Measurements from ENCODE around the gene PDLIM1.

The PDLIM1 gene

DNA sequence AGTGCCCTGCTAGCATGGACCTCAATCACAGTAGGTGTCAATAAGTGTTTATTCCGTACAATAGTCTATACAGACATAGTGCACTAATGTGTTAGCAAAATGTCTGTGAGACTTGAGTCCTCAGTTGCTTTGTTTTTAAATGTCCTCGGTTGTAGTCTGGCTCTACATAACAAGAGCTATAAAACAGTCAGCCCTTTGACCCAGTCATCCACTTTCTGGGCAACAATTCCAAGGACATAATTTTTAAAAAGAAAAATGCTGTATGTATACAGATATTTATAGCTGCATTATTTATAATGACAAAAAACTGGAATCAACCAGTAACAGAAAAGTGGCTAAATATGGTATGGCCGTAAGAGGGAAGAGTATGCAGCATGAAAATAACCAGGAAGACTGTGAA, 2.8 kb upstream of the PDLIM1 start:
- ChIA-PET POLR2A (no interaction called here), CTCF (interaction anchor here (1.5 kb wide), 1 partner anchor 46 kb away, joined by 3 read pairs; no protein-coding TSS in a partner anchor)
- TF ChIP-seq, protein P1, sequence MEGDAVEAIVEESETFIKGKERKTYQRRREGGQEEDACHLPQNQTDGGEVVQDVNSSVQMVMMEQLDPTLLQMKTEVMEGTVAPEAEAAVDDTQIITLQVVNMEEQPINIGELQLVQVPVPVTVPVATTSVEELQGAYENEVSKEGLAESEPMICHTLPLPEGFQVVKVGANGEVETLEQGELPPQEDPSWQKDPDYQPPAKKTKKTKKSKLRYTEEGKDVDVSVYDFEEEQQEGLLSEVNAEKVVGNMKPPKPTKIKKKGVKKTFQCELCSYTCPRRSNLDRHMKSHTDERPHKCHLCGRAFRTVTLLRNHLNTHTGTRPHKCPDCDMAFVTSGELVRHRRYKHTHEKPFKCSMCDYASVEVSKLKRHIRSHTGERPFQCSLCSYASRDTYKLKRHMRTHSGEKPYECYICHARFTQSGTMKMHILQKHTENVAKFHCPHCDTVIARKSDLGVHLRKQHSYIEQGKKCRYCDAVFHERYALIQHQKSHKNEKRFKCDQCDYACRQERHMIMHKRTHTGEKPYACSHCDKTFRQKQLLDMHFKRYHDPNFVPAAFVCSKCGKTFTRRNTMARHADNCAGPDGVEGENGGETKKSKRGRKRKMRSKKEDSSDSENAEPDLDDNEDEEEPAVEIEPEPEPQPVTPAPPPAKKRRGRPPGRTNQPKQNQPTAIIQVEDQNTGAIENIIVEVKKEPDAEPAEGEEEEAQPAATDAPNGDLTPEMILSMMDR (IDR thresholded peaks at IDR 0.05; ENCODE audit: insufficient read depth, low read length, missing control alignments) = no peak
- no peak for DNase-seq (ENCODE audit: low read depth, low spot score)
- no peak overlapping the region for H3K4me3 ChIP-seq (ENCODE audit: low read depth, low read length)

DNA sequence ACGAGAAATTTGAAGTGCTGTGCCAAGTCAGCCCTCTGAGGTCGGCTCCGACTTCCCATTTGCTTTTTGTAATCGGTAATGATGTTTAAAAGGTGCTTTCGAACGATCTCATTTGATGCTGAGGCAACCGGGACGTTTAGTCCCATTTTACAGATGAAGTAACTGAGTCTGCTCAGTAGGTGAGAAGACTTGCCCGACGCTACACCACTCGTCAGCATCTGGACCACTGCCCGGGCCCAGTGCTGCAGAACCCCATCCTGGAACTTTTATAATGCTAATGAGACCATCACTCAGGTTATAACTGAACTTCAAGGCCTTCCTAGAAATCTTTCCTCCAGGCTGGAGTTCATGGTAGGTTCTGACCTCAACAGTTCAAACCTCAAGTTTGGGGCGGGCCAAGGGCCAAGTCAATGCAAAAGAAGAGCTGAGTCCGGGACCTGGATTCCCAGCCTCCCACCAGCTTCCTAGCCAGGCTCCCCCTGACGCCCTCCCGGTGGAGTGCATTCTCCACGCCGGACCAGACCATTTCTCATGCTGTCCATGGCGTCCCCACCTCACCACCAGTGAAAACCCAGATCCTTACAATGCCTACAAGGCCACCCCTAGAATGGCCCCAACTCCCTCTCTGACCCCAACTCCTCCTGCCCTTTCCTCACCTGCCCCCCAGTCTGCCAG, 699 bp upstream of the PDLIM1 start:
- no peak for DNase-seq (ENCODE audit: low read depth, low spot score)
- ChIA-PET POLR2A (interaction anchor here (1.1 kb wide), 2 partner anchors 12 to 16 kb away, joined by 3 to 4 read pairs; no protein-coding TSS in a partner anchor), CTCF (interaction anchor here (1.2 kb wide), 1 partner anchor 10 kb away, joined by 3 read pairs; no protein-coding TSS in a partner anchor)
- H3K4me3 ChIP-seq (ENCODE audit: low read depth, low read length) = peak overlapping the region; percentile 59
- TF ChIP-seq, protein P1 (IDR thresholded peaks at IDR 0.05; ENCODE audit: insufficient read depth, low read length, missing control alignments) = no peak

DNA sequence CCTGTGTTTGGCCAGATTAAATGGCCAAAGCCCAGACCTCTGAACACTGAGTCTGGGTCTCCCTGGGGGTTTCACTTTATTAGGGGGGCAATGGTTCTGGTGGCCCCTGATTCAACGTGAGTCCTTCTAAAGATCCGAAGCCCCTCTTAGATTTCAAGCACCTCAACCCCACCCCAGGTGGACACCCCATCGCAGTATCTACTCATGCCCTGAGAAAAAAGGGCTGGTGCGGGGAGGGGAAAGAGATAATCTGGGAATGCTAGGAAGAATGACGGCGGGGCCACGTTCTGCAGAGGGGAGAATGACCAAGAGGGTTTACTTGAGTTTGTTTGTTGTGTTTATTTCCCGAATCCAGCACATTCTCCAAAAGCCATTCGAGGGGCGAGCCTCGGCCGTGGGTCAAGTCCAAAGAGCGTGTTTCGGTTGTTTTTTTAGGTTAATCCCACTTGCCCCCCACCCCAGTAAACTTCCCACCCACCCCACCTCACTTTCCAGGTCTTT, 832 bp downstream of the PDLIM1 start:
- TF ChIP-seq, protein P1 (IDR thresholded peaks at IDR 0.05; ENCODE audit: insufficient read depth, low read length, missing control alignments) = no peak
- H3K4me3 ChIP-seq (ENCODE audit: low read depth, low read length) = peak overlapping the region; percentile 89
- DNase-seq (ENCODE audit: low read depth, low spot score) = no peak
- CTCF ChIA-PET = interaction anchor here (0.9 to 1.7 kb wide), 3 partner anchors 15 to 74 kb away, joined by 3 to 10 read pairs (median 3); no protein-coding TSS in a partner anchor
- POLR2A ChIA-PET = interaction anchor here (1.1 kb wide), 2 partner anchors 11 to 18 kb away, joined by 3 to 4 read pairs; no protein-coding TSS in a partner anchor

DNA sequence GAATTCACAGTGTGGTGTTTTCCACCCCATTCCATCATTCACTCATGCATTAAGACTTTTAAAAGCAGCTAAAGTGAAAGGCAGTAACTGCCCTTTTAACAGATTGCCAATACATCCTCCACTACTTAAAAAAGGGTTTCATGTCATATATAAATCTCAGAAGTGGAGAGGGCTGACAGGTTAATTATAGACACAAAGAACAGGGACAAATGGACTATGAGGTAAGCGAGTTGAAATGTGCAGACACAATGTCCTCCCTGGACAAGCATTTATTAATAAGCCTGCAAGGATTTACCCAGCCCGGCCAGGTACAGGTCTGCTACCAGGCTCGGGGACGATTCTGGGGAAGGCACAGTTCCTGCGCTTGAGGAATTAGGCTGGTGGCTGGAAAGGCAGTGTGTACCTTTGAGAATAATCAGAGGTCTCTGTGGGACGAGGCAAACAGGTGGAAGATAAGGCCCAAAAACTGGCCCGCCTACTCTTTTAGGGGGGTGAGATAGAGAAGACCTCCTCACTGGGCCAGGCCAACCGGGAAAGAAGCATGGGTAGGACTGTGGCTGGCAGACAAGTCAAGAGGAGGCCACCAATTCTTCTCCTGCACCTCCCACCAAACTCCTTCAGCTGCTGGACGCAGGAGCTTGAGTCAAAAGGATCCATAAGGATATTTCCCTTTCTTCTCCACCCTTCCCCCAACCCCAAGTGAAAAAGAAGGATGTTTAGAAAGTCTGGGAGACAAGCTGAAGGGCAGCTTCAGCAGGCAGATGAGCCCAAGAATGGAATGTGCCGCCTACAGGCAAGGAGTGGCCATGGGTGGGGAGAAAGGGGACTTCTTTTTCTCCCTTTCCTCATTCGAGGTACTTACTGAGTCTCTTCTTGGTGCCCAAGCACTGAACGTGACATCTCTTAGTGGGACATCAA, 1.5 kb downstream of the PDLIM1 start:
- TF ChIP-seq, protein P1 (IDR thresholded peaks at IDR 0.05; ENCODE audit: insufficient read depth, low read length, missing control alignments) = no peak
- DNase-seq (ENCODE audit: low read depth, low spot score) = no peak
- ChIA-PET CTCF (interaction anchor here (1.2 to 3.3 kb wide), 6 partner anchors 10 to 75 kb away, joined by 3 to 13 read pairs (median 6); no protein-coding TSS in a partner anchor), POLR2A (no interaction called here)
- H3K4me3 ChIP-seq (ENCODE audit: low read depth, low read length) = peak overlapping the region; percentile 89

DNA sequence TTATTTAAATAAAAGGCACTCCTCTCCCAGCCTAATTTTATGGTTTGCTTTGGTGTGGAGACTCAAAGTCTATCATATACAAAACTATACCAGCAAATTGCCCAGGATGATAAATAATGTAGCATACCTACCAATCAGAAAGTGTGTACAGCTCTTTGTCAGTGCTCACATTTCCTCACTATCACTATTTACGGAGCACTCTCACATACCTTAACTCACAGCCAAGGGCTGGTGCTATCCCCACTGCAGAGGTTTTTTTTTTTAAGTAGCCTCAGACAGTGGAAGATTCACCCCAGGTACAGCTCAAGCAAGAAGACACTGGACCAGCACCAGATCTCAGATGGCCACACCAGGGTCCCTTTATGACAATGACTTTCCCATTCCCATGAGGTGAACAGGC, 2.5 kb downstream of the PDLIM1 start:
- TF ChIP-seq, protein P1 (IDR thresholded peaks at IDR 0.05; ENCODE audit: insufficient read depth, low read length, missing control alignments) = no peak
- POLR2A ChIA-PET = no interaction called here
- H3K4me3 ChIP-seq (ENCODE audit: low read depth, low read length) = no peak overlapping the region; the same call in 1 of the 2 replicates

More for the DNA sequence above, 2.5 kb downstream of the PDLIM1 start:
- no peak for DNase-seq (ENCODE audit: low read depth, low spot score)
- CTCF ChIA-PET = interaction anchor here (0.8 to 3.3 kb wide), 8 partner anchors 9 to 104 kb away, joined by 3 to 13 read pairs (median 6); no protein-coding TSS in a partner anchor

All from AG04449 (cell line).